ENCODE measurements around the gene BEST3. TPM values are rescaled to one million over a fixed set of nuclear protein-coding genes. Genes with fewer than 3 reads are reported as not detected.
"Not testable (repeated sequence)": the region's sequence is repeated elsewhere in the genome, so short reads cannot be mapped to it uniquely, and the experiment has no call there.

BEST3 gene
- total RNA-seq, 1 experiment from 2014 or later = 0.29 TPM

DNA sequence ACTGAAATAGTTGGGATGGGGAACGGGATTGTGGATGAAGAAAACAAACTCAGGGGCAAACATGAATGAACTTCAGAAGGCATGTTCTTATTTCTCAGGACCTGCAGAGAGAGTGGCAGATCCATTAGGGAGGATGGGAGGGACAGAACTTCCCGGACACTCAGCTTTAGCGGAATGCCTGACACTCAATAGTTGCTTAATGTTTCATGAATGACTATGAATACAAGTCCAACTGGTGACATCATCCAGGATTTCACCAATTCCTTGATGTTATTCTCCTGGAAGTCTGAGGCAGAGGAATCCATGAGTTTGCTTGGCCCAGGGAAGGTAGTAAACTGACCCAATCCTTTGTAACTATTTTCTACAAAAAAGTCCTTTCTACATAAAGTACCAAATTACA lies 50.6 kb downstream of the BEST3 start:
- peak; percentile 47 for DNase-seq (ENCODE audit: low read depth)

DNA sequence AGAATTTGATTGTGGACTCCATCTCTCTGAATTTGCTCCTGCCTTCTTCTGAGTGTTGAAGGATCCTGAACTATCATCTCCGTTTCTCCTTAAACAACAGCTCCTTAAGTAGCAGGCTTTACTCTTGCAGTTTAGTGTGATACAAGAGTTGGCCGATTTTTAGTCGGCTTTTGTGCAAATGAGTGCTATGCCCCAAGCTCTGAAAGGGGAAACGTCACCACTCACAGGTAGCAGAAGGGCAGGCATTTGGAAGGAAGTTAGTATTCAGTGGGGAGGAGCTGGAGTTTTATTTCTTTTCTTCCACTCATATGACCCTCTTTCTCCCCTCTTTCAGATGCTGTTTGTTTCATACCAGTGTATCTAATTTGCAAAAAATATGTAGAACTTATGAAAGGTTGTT lies 51.9 kb downstream of the BEST3 start:
- no peak for DNase-seq (ENCODE audit: low read depth)

DNA sequence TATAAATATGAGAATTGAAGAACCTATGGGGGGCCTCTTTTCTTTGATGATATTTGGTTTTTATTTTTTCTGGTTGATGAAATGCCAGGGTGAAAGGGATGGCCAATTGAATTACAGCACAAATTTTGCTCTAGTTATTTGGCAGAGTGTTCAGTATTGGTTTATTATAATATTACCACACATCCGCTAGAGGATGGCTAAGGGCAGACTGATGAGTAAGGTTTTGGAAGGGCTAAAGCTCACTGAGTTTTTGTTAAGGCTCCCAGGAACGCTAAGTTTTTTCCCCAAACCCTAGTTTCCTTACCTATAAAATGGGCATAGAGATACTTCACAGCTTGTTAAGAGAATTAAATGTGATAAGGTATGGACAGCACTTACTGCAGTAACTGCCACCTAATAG lies 54.1 kb downstream of the BEST3 start:
- no peak for DNase-seq (ENCODE audit: low read depth)

DNA sequence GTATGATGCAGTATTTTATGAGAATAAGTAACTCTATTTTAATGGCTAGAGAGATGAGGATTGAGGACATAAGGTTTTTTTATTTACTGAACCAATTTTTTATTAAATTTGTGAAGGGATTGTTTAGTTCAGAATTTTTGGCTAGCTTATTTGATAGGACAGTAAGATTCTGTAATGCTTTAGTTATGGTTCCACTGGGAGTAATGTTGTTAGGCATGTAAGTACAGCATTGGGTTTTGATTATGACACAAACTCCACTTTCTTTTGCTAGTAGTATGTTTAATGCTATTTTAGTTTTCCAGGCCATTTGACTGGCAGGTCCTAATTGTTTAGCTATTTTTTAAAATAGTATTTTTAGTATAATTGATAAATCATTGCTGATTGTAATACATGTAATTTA lies 54.6 kb downstream of the BEST3 start:
- DNase-seq (ENCODE audit: low read depth) = no peak

DNA sequence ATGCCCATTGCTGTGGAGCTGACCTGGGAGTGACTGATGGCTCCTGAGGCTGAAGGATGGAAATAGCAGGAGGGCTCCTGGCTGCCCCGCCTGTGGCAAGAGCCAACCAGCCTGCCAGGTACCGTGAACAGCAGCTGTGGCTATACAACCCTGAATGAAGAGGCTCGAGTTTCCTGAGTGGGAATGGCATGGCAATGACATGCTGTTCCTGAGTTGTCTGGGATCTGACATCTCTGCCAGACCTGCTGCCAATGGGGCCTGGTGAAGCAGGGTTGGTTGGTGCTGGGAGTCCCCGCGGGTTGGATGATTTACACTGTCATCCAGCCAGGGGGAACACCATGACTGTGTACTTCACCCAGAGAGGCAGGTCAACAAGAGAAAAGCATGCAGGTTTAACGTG lies 56.6 kb downstream of the BEST3 start:
- DNase-seq (ENCODE audit: low read depth) = no peak

DNA sequence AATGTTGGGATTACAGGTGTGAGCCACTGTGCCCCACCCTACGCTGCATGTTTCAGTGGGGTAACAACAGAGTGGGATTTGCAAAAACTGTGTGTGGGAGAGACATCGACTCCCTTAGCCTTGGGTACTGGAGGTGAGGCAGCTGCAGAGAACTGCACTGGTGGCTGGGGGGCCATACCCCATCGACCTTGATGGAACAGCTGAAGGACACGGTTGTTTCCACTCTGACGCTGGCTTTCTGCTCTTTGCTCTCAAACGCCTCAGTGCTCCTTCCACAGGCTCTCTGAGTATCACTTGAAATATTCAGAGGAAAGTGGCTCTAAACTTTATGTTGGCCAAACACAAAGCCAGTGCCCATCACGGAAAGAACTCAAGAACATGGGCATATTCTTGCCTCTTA lies 57.6 kb downstream of the BEST3 start:
- no peak for DNase-seq (ENCODE audit: low read depth)

DNA sequence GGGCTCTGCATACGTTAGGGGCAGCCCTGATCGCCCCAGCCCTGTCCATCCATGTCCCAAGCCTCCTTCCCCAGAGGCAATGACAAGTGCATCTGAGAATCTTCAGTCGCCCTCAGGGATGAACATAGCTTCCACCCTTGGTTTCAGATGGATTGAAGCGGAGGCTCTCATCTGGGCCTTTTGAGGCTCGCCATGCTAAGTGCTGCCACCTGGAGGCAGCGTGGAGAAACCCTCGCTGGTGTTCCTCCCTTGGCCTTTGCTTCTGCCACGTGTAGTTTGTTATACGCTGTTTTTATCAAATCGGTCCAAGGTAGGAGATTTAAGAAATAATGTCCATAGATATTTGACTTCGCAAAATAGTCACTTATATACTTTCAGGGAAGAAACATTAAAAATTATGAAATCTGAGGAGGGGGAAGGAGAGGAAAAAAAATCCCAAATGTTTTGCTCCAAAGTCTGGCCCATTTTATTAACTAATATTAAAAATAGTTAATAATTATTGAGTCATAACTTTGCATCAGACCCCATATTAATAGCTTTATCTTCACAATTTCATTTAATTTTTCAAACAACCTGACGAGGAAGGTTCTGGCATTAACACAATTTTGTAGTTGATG lies 59.6 kb downstream of the BEST3 start:
- peak; percentile 79 for DNase-seq (ENCODE audit: low read depth)

DNA sequence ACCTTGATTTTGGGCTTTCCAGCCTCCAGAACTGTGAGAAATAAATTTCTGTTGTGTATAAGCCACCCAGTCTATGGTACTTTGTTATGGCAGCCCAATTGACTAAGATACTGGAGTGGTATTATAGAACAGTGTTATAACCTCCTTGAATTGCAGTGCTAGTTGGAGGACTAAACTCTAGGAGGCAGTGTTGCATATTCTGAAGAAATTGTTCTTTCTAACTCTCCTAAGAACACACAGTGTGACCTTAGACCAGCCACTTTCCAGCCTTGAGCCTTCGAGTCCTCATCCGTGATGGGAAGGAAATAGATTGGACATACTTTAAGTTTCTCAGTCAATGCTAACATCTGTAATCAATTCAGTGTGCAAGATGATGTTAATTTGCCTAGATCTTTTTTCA lies 66.0 kb downstream of the BEST3 start:
- DNase-seq (ENCODE audit: low read depth) = no peak

DNA sequence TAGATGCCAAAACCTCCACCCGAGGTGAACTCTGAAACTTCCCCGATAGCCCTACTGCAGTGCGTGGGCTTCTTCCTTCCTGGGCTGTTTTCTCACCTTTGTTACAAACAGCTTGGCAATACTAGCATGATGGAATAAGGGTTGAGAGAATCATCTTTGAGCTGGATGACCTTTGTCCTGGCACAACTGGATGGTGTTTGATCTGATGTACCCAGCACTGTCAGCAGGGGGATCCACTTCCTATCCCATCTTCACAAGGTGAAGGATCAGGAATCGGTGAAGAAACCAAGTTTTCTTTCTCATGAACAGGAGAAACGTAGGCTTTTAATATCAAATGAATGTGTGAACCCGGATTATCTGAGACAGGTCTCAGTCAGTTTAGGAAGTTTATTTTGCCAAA lies 68.9 kb downstream of the BEST3 start:
- DNase-seq (ENCODE audit: low read depth) = no peak

DNA sequence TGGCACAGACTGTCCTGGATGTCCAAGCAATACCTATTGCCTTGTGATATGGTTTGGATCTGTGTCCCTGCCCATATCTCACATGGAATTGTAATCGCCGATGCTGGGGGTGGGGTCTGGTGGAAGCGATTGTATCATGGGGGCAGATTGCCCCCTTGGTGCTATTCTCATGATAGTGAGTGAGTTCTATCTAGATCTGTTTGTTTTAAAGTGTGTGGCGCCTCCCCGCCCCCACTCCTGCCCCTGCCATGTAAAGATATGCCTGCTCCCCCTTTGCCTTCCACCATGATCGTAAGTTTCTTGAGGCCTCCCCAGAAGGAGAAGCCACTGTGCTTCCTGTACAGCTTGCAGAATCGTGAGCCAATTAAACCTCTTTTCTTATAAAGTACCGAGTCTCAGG lies 71.6 kb downstream of the BEST3 start:
- DNase-seq (ENCODE audit: low read depth) = no peak

DNA sequence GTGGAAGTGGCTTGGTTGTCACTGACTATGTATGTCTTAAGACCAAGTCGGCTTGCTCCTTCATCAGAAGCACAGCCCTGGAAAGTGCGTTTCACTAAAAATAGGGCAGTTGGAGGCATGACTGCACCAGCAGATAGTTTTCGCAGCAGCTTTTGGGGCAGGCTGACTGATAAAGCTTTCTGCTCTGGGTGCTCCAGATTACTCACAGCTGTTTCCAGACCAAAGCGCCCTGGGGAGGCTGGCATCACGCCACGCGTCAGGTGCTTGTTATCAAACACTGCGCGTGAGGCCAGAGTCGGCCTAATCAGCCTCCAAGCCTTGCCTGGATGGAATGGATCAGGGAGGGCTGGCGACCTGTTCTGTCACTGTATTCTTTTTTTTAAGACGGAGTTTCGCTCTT lies 75.1 kb downstream of the BEST3 start:
- peak; percentile 22 for DNase-seq (ENCODE audit: low read depth)

DNA sequence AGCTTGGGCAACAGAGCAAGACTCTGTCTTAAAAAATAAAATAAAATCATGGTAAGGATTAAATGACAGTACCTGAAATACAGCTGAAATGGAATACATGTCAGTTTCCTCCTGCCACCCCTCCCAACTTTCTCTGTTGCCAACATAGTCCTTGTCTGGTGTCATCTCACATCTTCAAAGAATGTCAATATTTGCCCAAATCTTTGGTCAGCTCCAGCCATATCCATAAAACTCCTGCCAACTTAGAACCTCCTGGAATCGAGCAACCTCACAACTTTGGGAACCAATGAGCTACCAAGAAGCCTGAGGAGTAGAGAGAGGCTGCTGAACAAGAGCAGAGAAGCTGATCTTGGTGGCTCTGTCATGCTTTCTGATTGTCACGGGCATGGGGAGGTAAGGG lies 77.6 kb downstream of the BEST3 start:
- no peak for DNase-seq (ENCODE audit: low read depth)

DNA sequence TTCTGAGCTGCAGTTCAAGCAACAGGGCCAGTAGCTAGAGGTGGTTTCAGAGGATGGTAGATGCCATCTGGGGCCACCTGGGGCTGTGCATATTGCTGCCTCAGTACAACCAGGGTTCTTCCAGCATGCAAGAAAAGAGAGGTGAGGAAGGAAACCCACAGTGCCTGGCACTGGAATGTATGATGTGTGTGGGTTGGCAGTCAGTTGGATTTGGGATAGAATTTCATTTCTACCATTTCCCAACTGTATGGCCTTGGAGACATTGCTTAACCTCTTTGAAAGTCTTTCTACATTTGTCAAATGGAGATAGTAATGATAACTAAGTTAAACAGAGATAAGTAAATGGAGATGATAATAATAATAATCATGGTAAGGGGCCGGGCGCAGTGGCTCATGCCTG lies 78.2 kb downstream of the BEST3 start:
- DNase-seq (ENCODE audit: low read depth) = no peak

DNA sequence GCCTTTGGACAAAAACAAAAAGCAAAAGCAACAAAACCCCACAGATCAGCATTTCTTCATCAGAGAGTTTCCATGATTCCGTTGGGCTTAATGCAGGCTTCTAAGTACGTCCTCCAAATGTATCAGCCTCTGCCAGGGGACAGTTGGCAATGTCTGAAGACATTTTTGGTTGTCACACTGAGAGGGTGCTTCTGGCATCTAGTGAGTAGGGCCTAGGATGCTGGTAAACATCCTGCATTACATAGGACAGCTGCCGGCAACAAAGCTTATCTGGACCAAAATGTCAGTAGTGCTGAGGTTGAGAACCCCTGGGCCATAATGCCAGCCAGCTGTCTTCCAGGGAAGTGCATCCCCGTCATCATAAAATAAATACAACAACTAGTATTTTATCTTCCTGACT lies 79.0 kb downstream of the BEST3 start:
- no peak for DNase-seq (ENCODE audit: low read depth)

DNA sequence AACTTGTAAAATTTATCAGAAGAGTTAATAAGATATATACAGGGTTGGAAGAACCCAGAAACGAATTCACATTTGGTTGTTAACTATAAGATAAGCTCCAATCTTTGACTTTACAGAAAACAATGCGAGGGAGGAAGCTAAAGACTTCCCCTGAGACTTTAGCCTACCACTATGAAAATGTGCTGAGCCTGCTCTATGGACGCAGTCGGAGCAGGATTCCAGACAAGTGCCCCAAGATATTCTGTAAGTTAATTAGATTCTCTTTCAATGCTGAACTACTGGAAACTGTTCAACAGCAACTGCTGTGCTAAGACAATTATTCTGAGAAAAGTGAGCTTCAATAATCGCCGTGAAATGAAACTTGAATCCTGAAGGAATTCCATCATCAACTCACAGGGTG lies 80.1 kb downstream of the BEST3 start:
- DNase-seq (ENCODE audit: low read depth) = no peak

DNA sequence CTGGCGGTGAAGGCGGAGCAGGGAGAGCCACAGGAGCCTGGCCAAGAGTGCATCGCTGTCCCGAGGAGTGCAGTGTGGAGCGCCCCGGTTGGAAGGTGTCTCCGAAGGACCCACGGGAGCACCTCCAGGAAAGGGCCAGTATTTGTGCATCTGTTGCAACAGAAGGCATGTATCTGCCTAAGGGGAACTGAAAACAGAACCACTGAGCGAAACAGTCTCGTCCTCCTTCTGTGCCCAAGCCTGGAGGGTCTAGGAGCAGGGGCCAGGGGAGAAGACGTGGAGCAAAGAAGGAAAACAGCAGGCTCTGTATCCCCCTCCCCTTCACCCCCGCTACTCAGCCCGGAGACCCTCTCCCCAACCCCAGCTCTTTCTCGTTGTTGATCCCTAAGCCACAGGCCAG lies 83.1 kb downstream of the BEST3 start:
- DNase-seq (ENCODE audit: low read depth) = no peak

DNA sequence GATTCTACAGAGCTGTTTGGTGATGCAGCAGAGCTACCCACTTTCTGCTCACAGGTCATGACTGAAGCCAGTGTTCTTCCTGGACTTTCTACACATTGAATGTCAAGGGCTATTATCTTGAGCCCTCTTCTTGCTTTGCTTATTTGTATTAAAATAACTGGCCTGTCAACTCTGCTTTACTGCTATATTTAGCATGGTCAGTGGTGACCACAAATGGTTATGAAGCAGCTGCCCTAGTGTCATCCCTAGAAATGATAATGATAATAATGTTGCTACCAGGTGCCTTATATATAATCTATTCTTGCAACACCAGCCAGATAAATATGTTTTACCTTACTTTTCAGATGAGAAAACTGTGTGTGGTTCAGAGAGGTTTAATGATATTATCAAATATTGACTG lies 85.8 kb downstream of the BEST3 start:
- DNase-seq (ENCODE audit: low read depth) = no peak

DNA sequence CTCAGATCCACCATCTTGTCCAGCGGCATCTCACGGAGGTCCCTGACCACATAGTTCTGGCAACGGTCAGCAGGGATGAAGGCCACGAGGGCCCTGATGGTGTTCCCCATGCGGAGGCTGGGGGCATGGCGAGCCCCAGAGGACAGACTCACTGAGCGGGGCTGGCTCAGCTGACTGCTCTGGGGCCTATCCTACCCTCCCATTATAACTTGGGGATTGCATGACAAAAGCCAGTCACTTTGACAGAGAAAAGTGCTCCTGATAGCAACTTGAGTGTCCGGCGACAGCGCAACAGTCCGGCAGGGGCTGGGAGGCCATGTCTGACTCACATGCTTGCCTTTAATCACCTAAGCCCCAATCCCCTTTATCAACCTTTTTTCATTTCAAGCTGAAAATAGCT lies 88.4 kb downstream of the BEST3 start, which contains the start of gene LRRC10:
Gene LRRC10 (minus strand): TSS at position 179 of the 400 bp plus-strand sequence. CDS start 69 bp downstream, at position 110.
- DNase-seq (ENCODE audit: low read depth) = no peak

DNA sequence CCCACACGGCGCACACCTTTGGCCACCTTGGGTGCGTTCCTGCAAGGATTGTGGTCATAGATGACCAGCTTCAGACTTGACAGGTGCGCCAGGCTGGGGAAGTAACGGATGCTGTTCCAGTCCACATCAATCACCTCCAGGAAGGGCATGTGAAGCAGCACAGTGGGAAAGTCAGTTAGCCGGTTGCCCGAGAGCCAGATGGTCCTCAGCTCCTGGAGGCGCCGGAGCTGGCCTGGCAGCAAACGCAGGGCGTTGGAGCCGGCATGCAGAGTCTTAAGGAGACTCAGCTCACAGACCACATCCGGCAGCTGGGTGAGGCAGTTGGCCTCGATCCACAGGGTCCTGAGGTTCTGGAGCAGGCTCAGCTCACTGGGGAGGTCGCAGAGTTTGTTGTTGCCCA lies 89.0 kb downstream of the BEST3 start:
- DNase-seq (ENCODE audit: low read depth) = peak; percentile 14

DNA sequence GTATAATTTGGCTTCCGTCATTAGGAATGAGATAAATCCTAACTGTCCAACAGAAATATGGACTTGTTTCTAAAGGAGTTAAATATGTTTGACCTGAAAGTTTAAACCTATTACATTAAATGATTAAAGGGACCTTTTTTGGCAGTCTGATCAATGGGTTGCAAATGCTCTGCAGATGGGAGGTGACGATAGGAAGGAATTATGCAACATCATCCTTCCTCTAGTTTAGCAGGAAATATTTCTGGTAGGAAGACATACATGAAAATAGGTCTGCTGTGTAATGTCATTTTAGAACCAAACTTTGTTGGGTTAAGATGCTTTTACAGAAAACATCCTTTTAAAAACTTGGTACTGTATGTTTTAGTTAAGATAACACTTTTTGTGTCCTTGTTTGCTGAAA lies 91.0 kb downstream of the BEST3 start:
- no peak for DNase-seq (ENCODE audit: low read depth)

DNA sequence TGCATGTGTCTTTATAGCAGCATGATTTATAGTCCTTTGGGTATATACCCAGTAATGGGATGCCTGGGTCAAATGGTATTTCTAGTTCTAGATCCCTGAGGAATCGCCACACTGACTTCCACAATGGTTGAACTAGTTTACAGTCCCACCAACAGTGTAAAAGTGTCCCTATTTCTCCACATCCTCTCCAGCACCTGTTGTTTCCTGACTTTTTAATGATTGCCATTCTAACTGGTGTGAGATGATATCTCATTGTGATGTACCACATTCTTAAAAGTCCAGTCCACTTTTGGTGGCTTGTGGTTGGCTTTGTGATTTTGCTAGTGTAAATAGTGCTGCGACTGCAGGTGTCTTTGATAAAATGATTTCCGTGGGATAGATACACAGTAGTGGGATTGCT lies 94.8 kb downstream of the BEST3 start:
- DNase-seq (ENCODE audit: low read depth) = not testable (repeated sequence)

All from Daoy (cell line).